ENCODE data around the gene CD300LG.

The CD300LG gene

DNA sequence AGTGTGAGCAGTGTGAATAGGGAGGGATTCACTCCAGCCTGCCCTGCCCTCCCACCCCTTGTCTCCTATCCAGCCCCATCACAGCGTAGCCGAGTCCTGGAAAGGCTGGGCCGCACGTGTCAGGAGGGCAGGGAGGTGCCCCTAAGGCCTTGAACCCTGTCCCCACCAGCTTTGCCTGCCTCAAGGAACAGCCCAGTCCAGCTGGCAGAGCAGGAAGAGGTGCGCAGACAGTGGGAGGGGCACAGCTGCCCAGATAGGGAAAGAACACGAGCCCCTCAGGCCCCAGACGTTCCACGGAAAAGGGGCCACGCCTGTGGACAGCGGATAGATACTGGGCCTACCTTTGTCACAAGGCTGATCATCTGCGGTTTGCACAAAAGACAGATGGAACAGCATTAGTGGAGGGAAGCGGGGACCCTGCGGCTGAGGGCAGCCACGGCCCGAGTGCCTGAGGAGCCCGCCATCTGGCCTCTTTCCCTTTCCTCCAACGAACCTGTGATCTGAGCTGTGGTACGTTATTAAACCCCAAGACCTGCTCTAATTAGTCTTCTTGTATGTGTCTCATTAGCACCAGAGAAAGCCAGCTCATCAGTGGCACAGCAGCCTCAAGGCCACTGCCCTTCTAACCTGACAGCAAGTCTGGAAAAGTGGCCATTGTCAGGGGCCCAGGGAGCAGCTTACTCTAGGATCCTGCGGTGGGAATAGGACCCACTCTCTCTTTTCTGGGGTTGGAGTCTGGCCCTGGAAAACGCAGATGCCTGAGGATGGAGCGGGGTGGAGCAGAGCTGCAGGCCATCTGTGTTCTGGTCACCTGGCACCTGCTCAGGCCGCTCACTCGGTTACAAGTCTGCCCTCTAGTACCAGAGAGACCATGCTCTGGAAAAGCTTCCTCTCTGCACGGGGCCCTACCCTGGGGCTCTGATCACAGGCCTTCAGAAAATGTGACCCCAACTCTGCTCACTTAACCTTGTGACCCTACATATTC is 30.3 kb upstream of the CD300LG start:
- TF ChIP-seq, protein P1, sequence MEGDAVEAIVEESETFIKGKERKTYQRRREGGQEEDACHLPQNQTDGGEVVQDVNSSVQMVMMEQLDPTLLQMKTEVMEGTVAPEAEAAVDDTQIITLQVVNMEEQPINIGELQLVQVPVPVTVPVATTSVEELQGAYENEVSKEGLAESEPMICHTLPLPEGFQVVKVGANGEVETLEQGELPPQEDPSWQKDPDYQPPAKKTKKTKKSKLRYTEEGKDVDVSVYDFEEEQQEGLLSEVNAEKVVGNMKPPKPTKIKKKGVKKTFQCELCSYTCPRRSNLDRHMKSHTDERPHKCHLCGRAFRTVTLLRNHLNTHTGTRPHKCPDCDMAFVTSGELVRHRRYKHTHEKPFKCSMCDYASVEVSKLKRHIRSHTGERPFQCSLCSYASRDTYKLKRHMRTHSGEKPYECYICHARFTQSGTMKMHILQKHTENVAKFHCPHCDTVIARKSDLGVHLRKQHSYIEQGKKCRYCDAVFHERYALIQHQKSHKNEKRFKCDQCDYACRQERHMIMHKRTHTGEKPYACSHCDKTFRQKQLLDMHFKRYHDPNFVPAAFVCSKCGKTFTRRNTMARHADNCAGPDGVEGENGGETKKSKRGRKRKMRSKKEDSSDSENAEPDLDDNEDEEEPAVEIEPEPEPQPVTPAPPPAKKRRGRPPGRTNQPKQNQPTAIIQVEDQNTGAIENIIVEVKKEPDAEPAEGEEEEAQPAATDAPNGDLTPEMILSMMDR (IDR thresholded peaks at IDR 0.05; ENCODE audit: insufficient read depth, missing control alignments): no peak
- FAIRE-seq (no peak), DNase-seq (ENCODE audit: insufficient read length, low spot score) (no peak)

DNA sequence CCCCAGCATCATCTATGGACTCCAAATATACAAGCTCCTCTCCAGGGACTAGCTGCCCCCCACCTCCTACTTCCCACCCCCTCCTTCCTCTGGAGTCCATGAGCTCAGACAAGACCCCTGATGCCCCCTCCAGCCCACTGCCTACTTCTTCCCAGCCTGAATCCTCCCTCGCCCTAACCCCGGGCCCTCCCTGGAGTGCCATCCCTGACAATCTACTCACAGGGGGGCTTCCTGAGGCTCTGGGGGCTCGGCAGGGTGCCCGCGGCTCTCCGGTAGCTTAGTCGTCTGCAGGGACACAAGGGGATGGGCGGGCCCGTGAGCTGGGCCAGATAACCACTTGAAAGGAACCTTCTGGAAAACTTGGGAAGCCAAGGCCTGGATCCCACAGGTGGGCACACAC is 29.1 kb upstream of the CD300LG start:
- FAIRE-seq (no peak), DNase-seq (ENCODE audit: insufficient read length, low spot score) (no peak)
- TF ChIP-seq, protein P1 (IDR thresholded peaks at IDR 0.05; ENCODE audit: insufficient read depth, missing control alignments): no peak

DNA sequence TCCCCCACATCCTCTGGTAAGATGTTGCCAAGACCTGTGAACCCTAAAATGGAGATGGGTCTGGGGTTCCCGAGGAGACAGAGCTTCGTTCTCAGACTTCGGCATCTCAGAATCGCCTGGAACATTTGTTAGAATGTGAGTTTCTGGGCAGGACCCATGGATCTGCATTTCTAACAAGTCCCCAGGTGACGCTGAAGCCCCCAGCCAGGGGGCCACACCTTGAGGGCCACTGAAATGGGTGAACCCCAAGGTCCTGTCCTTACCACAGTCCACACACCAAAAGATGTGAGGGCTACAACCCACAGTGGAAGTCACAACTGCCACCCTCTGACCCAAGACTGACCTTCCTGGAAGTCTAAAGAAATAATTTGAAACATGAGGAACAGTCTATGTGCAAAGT is 28.0 kb upstream of the CD300LG start:
- FAIRE-seq (no peak), DNase-seq (ENCODE audit: insufficient read length, low spot score) (no peak)
- TF ChIP-seq, protein P1 (IDR thresholded peaks at IDR 0.05; ENCODE audit: insufficient read depth, missing control alignments): no peak

DNA sequence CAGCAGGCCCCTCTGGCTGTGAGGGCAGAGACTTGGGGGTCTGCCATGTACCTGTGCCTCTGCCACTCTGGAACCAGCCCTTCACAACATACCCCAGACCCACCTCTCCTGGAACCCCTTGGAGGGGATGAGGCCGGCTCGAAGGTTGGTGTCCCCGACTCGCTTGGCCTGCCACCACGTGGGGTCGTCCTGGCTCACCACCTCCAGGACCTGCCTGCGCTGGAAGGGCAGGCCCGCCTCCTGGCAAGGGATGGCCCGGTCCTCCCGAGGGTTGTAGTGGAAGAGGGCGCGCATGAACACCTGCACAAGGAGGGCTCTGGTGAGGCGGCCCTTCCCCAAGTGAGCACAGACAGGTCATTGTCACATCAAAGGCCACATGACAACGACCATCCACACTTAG is 26.2 kb upstream of the CD300LG start:
- DNase-seq (ENCODE audit: insufficient read length, low spot score) (no peak), FAIRE-seq (no peak)
- TF ChIP-seq, protein P1 (IDR thresholded peaks at IDR 0.05; ENCODE audit: insufficient read depth, missing control alignments): no peak

DNA sequence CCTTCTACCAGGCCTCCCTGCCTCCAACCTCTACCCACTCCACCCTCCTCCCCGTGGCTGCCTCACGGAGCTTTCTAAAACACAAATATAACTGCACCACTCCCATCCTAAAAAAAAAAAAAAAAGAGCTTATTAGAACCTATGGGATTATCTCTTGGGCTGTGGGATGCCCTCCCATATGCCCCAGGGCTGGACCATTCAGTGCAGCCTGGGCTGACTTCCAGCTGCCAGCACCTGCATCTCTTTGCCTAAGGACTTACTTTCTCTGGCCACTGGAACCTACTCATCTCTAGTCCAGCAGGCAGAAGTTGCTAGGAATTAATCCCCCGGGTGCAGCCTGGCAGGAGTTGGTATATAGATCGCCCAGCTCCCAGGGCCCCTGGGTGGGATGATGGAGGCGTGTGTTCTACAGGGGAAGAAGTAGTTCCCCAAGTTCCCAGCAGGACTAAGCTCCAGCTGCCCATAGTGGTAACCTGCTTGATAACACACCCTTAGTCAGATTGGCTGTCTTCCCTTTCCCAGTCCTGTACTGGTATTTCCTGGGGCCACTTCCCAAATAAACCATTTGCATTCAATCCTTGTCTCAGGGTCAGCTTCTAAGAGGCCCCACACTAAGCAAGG is 24.3 kb upstream of the CD300LG start:
- FAIRE-seq (no peak), DNase-seq (ENCODE audit: insufficient read length, low spot score) (no peak)
- TF ChIP-seq, protein P1 (IDR thresholded peaks at IDR 0.05; ENCODE audit: insufficient read depth, missing control alignments): no peak

DNA sequence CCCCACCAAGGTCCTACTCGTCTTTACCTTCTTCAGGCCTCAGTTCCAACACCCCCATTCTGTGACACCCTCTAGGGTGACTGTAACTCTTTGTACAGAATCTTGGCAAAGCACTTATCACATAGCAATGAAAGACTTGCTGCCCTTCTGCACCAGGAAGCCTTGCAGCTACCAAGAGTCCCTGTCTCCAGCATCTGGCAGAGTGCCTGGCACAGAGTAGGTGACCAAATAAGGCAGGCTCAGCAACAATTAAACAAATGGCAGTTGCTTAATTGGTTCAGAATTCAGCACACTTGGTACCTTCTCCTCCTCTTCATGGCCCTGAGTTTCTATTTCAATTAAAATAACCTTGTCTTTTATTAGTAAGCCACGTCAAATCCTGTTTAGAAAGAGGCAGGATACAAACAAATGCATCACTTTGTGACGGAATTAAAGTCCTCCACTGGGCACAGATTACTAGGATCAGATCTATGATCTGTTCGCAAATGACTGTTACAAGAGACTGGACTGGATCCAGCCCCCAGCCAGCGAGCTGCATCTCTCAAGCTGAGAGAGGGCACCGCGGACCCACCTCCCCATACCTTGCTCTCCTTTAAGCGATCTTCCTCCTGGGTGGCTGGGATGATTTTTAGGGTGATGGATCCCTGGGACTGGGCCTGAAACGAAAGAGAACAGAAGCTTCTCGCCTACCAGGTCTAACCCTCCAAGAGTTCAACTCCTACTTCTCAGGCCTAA is 23.5 kb upstream of the CD300LG start:
- FAIRE-seq: no peak
- TF ChIP-seq, protein P1 (IDR thresholded peaks at IDR 0.05; ENCODE audit: insufficient read depth, missing control alignments): no peak
- no peak for DNase-seq (ENCODE audit: insufficient read length, low spot score)
